ENCODE data around the gene PLAGL2.

DNA sequence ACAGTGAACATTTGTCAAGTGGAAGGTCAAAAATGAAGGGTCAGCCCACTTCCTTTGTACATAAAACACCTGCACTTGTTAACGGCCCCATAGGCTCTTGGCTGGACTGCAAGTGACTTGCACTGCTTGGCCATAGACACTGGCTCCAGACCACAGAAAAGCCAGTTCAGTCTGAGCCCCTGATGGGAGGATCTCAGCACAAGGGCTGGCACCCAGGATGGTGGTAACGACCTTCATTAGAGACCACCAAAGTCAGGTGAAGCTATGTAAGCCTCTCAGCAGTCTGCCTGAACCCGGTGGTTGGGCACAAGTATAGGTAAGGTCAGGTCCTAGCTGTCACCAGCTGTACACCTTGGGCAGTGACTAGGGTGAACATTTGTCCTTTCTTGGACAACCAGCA lies 16.1 kb downstream of the PLAGL2 start:
- TF ChIP-seq, protein P1, sequence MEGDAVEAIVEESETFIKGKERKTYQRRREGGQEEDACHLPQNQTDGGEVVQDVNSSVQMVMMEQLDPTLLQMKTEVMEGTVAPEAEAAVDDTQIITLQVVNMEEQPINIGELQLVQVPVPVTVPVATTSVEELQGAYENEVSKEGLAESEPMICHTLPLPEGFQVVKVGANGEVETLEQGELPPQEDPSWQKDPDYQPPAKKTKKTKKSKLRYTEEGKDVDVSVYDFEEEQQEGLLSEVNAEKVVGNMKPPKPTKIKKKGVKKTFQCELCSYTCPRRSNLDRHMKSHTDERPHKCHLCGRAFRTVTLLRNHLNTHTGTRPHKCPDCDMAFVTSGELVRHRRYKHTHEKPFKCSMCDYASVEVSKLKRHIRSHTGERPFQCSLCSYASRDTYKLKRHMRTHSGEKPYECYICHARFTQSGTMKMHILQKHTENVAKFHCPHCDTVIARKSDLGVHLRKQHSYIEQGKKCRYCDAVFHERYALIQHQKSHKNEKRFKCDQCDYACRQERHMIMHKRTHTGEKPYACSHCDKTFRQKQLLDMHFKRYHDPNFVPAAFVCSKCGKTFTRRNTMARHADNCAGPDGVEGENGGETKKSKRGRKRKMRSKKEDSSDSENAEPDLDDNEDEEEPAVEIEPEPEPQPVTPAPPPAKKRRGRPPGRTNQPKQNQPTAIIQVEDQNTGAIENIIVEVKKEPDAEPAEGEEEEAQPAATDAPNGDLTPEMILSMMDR (IDR thresholded peaks at IDR 0.05), result no peak
- TF ChIP-seq EZH2 (IDR thresholded peaks at IDR 0.05), result no peak
